NCI-H146 treated with DMSO at 0.1 percent for 48 hours (cell line): ENCODE results near the gene EDC3.
A peak's percentile ranks its signal among the peaks of the same experiment; 100 is the strongest.
"Not testable (repeated sequence)": the region's sequence is repeated elsewhere in the genome, so short reads cannot be mapped to it uniquely, and the experiment has no call there.

Experiments
- DNase-seq: peaks from one replicate; lab custom pipeline; 2025; ENCODE audit not compliant: unreplicated experiment; lab: John Stamatoyannopoulos, UW

The EDC3 gene

GRCh38 chr15:74653426-74654102 is 42.3 kb downstream of the EDC3 start:
- no peak for DNase-seq

GRCh38 chr15:74651242-74651741 is 44.5 kb downstream of the EDC3 start:
- DNase-seq = peak; percentile 94

GRCh38 chr15:74648051-74648842 is 47.6 kb downstream of the EDC3 start:
- DNase-seq = no peak

- no peak for DNase-seq
Observed at GRCh38 chr15:74646480-74646879, 49.3 kb downstream of the EDC3 start.

- DNase-seq = no peak
Observed at GRCh38 chr15:74643665-74644204, 52.1 kb downstream of the EDC3 start.

GRCh38 chr15:74642734-74643664 is 52.8 kb downstream of the EDC3 start:
- no peak for DNase-seq

GRCh38 chr15:74642348-74642733 is 53.5 kb downstream of the EDC3 start:
- DNase-seq = no peak

- DNase-seq = no peak
Observed at GRCh38 chr15:74641151-74641550, 54.7 kb downstream of the EDC3 start.

- DNase-seq = no peak
Observed at GRCh38 chr15:74636984-74637383, 58.8 kb downstream of the EDC3 start.

- DNase-seq = no peak
Observed at GRCh38 chr15:74635228-74635627, 60.6 kb downstream of the EDC3 start.

GRCh38 chr15:74633781-74634180 is 62.0 kb downstream of the EDC3 start:
- no peak for DNase-seq

GRCh38 chr15:74632601-74633000 is 63.2 kb downstream of the EDC3 start:
- DNase-seq = no peak

- no peak for DNase-seq
Observed at GRCh38 chr15:74631935-74632560, 63.8 kb downstream of the EDC3 start.

- no peak for DNase-seq
Observed at GRCh38 chr15:74631408-74631807, 64.4 kb downstream of the EDC3 start.

- DNase-seq = no peak
Observed at GRCh38 chr15:74631087-74631385, 64.8 kb downstream of the EDC3 start.

- no peak for DNase-seq
Observed at GRCh38 chr15:74630284-74631086, 65.3 kb downstream of the EDC3 start.

- DNase-seq = not testable (repeated sequence)
Observed at GRCh38 chr15:74629696-74630095, 66.1 kb downstream of the EDC3 start.

GRCh38 chr15:74628949-74629348 is 66.9 kb downstream of the EDC3 start:
- no peak for DNase-seq

- no peak for DNase-seq
Observed at GRCh38 chr15:74628199-74628598, 67.6 kb downstream of the EDC3 start.

GRCh38 chr15:74627766-74628165 is 68.1 kb downstream of the EDC3 start:
- DNase-seq = no peak
